OCI-LY1 (cell line): Measurements from ENCODE around the gene NRP2.

Source experiments
- EZH2 ChIP-seq: fragments of 200-600 bp; sonication (generic), shearing (Covaris generic); IDR thresholded peaks from 2 replicates; pipeline ENCODE4 v1.8.0; 2017; ENCODE audit warnings: borderline replicate concordance, mixed run types, mild to moderate bottlenecking, antibody characterized with exemption, low read length, moderate library complexity, mixed read lengths
- TF ChIP-seq, protein P1 (sequence below): fragments of 200-600 bp; sonication (generic), shearing (Covaris generic); IDR thresholded peaks from 2 replicates; pipeline ENCODE4 v1.5.1; 2017; ENCODE audit warnings: mild to moderate bottlenecking, antibody characterized with exemption, low read length, moderate library complexity, mixed read lengths

DNA sequence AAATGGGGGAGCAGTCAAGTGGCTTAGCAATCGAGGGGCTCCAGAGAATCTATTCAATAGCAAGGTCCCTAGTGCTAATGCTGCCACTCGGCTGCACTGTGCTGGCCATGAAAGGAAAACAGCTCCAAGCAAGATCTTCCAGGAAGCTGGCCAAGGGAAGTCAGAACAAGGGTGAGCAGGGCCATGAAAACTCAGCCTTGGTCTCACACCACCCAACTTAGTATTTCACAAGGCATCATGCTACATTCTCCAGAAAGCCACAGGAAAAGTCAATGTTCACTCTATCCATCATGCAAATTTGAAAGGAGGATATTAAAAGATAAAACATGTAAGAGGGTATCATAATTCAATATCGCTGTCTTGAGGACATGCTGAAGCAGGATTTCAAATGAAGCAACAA lies 35.7 kb downstream of the NRP2 start:
- TF ChIP-seq, protein P1, sequence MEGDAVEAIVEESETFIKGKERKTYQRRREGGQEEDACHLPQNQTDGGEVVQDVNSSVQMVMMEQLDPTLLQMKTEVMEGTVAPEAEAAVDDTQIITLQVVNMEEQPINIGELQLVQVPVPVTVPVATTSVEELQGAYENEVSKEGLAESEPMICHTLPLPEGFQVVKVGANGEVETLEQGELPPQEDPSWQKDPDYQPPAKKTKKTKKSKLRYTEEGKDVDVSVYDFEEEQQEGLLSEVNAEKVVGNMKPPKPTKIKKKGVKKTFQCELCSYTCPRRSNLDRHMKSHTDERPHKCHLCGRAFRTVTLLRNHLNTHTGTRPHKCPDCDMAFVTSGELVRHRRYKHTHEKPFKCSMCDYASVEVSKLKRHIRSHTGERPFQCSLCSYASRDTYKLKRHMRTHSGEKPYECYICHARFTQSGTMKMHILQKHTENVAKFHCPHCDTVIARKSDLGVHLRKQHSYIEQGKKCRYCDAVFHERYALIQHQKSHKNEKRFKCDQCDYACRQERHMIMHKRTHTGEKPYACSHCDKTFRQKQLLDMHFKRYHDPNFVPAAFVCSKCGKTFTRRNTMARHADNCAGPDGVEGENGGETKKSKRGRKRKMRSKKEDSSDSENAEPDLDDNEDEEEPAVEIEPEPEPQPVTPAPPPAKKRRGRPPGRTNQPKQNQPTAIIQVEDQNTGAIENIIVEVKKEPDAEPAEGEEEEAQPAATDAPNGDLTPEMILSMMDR = no peak
- no peak for TF ChIP-seq EZH2
